GM12865 (cell line): ENCODE measurements around the gene TRIP10.

Experiments
- DNase-seq: peaks from one replicate; pipeline ENCODE4 v3.0.0; 2010; ENCODE audit warnings: low read depth
- H3K4me3 ChIP-seq: 2 replicates; pipeline ENCODE4 v1.5.1; 2011; ENCODE audit warnings: mild to moderate bottlenecking, low read depth, low read length, control low read depth
- TF ChIP-seq, protein P1 (sequence below): IDR thresholded peaks from 2 replicates; pipeline ENCODE4 v1.5.1; 2011; ENCODE audit warnings: low read length, control low read depth, low read depth, inconsistent platforms; ENCODE audit not compliant: insufficient read depth; ENCODE audit errors: missing control alignments

TRIP10 gene

DNA sequence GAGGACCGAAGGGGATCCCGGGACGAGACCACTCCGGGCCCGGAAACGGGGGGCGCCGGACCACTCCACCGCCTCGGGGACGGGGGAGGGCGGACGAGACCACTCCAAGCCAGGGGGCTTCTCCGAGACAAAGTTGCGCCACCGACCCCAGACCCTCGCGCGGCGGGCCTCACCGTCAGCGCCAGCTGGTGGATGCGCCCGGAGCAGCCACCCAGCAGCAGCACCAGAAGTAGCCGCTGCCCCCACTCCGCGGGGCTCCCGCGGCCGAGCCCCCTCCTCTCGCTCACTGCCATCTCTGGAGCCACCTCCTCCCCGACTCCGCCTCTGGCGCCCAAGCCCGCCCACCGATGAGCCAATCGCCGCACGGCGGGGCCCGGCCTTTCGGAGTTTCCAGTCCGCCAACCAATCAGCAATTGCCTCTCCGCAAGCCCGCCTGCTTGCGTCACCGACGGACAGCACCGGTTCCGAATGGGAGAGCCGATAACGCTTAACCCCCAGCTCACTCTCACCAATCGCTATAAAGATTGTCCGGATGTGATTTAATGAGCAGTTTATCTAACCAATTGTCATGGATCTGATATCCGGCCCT is 2.1 kb upstream of the TRIP10 start, which contains the start of gene GPR108:
GPR108 (minus strand) TSS at position 297 of the 589 bp plus-strand sequence; CDS start at position 293, 4 bp downstream.
- peak within 1 kb of the TSS; percentile 67 for H3K4me3 ChIP-seq
- TF ChIP-seq, protein P1, sequence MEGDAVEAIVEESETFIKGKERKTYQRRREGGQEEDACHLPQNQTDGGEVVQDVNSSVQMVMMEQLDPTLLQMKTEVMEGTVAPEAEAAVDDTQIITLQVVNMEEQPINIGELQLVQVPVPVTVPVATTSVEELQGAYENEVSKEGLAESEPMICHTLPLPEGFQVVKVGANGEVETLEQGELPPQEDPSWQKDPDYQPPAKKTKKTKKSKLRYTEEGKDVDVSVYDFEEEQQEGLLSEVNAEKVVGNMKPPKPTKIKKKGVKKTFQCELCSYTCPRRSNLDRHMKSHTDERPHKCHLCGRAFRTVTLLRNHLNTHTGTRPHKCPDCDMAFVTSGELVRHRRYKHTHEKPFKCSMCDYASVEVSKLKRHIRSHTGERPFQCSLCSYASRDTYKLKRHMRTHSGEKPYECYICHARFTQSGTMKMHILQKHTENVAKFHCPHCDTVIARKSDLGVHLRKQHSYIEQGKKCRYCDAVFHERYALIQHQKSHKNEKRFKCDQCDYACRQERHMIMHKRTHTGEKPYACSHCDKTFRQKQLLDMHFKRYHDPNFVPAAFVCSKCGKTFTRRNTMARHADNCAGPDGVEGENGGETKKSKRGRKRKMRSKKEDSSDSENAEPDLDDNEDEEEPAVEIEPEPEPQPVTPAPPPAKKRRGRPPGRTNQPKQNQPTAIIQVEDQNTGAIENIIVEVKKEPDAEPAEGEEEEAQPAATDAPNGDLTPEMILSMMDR, result no peak
- DNase-seq, result peak; percentile 100

DNA sequence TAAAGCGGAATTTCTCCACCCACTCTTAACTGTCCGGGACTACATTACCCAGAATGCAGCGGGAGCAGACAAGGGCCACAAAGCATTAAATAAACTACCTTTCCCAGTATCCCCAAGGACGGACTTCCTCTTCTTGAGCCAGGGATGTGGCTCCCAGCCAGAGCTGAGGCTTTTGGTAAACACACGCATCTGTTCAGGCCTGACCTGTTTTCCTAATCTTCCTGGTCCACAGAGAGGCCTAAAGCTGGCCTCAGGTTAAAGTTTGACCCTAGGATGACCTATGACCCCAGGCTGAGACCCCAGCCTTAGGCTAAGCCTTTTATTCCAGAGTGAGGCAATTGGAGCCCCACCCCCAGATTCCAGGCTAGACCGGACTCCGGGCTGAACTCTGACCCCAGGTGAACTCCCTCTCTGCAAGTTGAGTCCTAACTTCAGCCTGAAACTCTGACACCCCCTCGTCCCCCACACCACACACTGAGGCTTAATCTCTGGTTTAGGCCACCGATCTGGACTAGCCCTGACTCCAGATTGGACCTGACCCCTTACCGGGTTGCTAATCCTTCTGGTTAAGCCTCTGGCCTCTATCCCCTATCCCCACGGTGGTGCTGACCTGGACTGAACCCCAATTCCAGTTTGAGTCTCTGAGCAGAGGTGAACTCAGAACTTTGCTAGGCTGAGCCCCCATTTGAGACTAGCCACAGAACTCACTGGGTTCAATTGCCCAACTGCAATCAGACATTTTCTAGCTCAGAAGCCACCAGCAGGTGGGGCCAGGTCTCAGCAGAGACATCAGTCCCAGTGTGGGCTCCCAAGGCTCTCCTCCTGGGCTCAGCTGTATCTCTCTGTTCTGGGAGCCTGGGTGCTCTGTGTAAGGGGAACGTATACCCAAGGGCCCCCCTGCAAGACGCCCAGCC is 1.4 kb upstream of the TRIP10 start:
- DNase-seq, result peak; percentile 91
- TF ChIP-seq, protein P1, result peak; percentile 79
- peak overlapping the region; percentile 50 for H3K4me3 ChIP-seq

DNA sequence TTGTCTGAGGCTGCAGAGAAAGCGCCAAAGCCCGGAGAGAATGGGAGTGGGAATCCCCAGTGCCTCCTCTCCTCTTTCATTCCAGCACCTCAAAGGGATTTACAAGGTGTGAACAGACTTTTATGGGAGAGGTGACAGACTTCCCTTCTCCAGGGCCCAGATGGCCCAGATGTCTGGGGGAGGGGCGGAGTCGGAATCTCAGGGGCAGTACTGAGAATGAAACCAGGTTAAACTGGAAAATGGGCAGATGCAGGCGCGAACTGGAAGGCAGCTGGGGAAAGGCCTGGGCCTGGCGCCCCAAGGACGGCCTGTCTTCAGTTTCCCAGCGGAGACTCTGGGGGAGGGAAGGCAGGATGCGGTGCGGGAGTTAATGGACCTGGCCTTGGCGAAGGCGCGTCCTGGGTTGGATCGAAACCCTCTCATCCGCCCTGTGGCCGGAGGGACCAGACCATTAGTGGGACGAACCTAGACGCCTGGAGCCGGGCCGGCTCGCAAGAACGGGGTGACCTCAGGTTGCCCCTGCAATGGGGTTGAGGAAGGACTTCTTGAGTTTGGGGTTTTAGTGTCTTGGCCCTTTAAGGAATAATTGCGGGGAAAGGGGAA is 592 bp upstream of the TRIP10 start:
- H3K4me3 ChIP-seq, result peak overlapping the region; percentile 50
- TF ChIP-seq, protein P1, result no peak
- DNase-seq, result peak; percentile 57

GRCh38 chr19:6739883-6740588 is 556 bp downstream of the TRIP10 start:
- DNase-seq, result peak; percentile 63
- TF ChIP-seq, protein P1, result no peak
- peak overlapping the region; percentile 96 for H3K4me3 ChIP-seq

GRCh38 chr19:6740589-6741343 is 1.3 kb downstream of the TRIP10 start:
- H3K4me3 ChIP-seq, result peak overlapping the region; percentile 96
- TF ChIP-seq, protein P1, result no peak
- peak; percentile 68 for DNase-seq

DNA sequence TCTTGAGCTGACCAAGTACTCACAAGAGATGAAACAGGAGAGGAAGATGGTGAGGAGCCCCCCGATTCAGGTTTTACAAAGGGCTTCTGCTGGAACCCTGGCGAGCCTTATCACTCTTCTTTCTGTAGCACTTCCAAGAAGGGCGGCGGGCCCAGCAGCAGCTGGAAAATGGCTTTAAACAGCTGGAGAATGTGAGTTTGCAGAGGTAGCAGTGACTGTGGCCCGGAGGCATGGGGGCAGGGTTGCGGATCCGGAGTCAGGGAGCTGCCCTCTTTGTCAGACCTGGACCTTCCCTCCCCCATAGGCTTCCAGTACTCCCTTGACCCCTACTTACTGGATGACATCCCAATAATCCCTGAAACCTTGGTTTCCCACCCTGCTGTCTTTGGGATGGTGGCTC is 3.6 kb downstream of the TRIP10 start:
- DNase-seq, result no peak
- H3K4me3 ChIP-seq, result no peak overlapping the region
- TF ChIP-seq, protein P1, result no peak
